Motor neuron (in vitro differentiated cells): ENCODE results near the gene DISC1. TPM values are rescaled to one million over a fixed set of nuclear protein-coding genes. Genes with fewer than 3 reads are reported as not detected.

Source experiments
- ATAC-seq, 8 experiments: fragments of 200-7000 bp; cut with Tn5 transposase; replicated peaks in 6 of 8; 2 replicates each; pipeline ENCODE4 v1.8.0; 2021; ENCODE audit warnings: mild to moderate bottlenecking in 8 of 8, moderate library complexity in 8 of 8
- H3K27ac ChIP-seq, 2 donors: fragments of 250-450 bp; sonication (Bioruptor Pico); 2 replicates each; pipeline ENCODE4 v1.9.0; 2021; ENCODE audit warnings: antibody characterized with exemption in 2 of 2, mild to moderate bottlenecking in 2 of 2, moderate library complexity in 1 of 2
- H3K4me1 ChIP-seq, 2 donors: fragments of 250-450 bp; sonication (Bioruptor Pico); replicated peaks in 1 of 2; 2 replicates each; pipeline ENCODE4 v1.6.1; 2021; ENCODE audit warnings: antibody characterized with exemption in 2 of 2, mild to moderate bottlenecking in 2 of 2, moderate library complexity in 1 of 2
- H3K4me3 ChIP-seq, 5 donors: fragments of 250-450 bp; sonication (Bioruptor Pico); 2 replicates each; pipeline ENCODE4 v1.9.0; 2021; ENCODE audit warnings: antibody characterized with exemption in 5 of 5, mild to moderate bottlenecking in 5 of 5, moderate library complexity in 4 of 5
- WGBS, 10 experiments: fragments of 450-650 bp; shearing (Covaris generic); methylation state at CpG; one replicate each; pipeline ENCODE4 v1.0.0; 2022; 5-methylcytosine and 5-hydroxymethylcytosine counted together
- in situ Hi-C, 9 experiments: fragments of 400-800 bp; cut with MboI; loops; one replicate each; pipeline ENCODE4 v1.15.0; 2021; ENCODE audit warnings: low sequenced_read_pairs in 9 of 9, low pct_unique_long_range_greater_than_20kb in 2 of 9; ENCODE audit not compliant: unreplicated experiment in 9 of 9
- total RNA-seq, 8 experiments: library from RNA; unstranded; fragments of 300-600 nt; gene quantifications; 2 replicates each; pipeline versions ENCODE4 v1.2.3 to v1.2.4, GENCODE V29; 2022

Gene DISC1
- total RNA-seq, 8 experiments from 2014 or later = 1.2 to 13.5 (median 3.7) TPM

- Histone ChIP-seq H3K27ac (no peak overlapping the region), H3K4me3 (no peak overlapping the region), H3K4me1 (peaks cover 3 to 7% of the 10 kb centered on the region in 2 donors)
- in situ Hi-C loops = no loop called here
- ATAC-seq = no peak
- 83 to 100% (median 92%) methylated on average over 1 of the region's 1 CpG; no CpG with 5 or more reads in 3 of the 10 experiments for WGBS, 10 experiments
Observed at GRCh38 chr1:232034556-232034955, 408.0 kb downstream of the DISC1 start.

GRCh38 chr1:232036181-232036933 lies 409.8 kb downstream of the DISC1 start:
- Histone ChIP-seq H3K4me3 (no peak overlapping the region), H3K4me1 (peaks cover 0 to 7% of the 10 kb centered on the region in 2 donors), H3K27ac (no peak overlapping the region)
- ATAC-seq = peak in 3 of 8 experiments; percentile 67 to 87 (median 76)
- WGBS, 10 experiments = 47 to 90% (median 73%) methylated on average over 2 to 14 of the region's 15 CpGs
- in situ Hi-C loops = no loop called here

GRCh38 chr1:232037774-232038388 lies 411.3 kb downstream of the DISC1 start:
- no peak for ATAC-seq
- WGBS, 10 experiments = 86 to 100% (median 100%) methylated on average over 1 of the region's 1 CpG; no CpG with 5 or more reads in 3 of the 10 experiments
- no peak overlapping the region for H3K4me3 ChIP-seq
- no peak overlapping the region for H3K27ac ChIP-seq
- in situ Hi-C loops = no loop called here
- H3K4me1 ChIP-seq = peaks cover 0 to 7% of the 10 kb centered on the region in 2 donors

- Histone ChIP-seq H3K27ac (no peak overlapping the region), H3K4me3 (no peak overlapping the region), H3K4me1 (peaks cover 0 to 14% of the 10 kb centered on the region in 2 donors)
- WGBS, 10 experiments = 17 to 92% (median 75%) methylated on average over 2 to 8 of the region's 8 CpGs
- peak in 2 of 8 experiments; percentile 18 to 70 for ATAC-seq
- in situ Hi-C loops = no loop called here
Observed at GRCh38 chr1:232038706-232039677, 412.4 kb downstream of the DISC1 start.

GRCh38 chr1:232040260-232040659 lies 413.7 kb downstream of the DISC1 start:
- peaks cover 8 to 19% of the 10 kb centered on the region in 2 donors for H3K4me1 ChIP-seq
- no peak overlapping the region for H3K4me3 ChIP-seq
- WGBS, 10 experiments = 80 to 100% (median 98%) methylated on average over 1 to 3 of the region's 3 CpGs; no CpG with 5 or more reads in 4 of the 10 experiments
- no peak overlapping the region for H3K27ac ChIP-seq
- no peak for ATAC-seq
- in situ Hi-C loops = no loop called here

GRCh38 chr1:232044728-232045127 lies 418.1 kb downstream of the DISC1 start:
- no peak for ATAC-seq
- 68 to 100% (median 88%) methylated on average over 1 to 3 of the region's 3 CpGs; no CpG with 5 or more reads in 2 of the 10 experiments for WGBS, 10 experiments
- Histone ChIP-seq H3K27ac (no peak overlapping the region), H3K4me1 (peaks cover 23 to 42% of the 10 kb centered on the region in 2 donors), H3K4me3 (no peak overlapping the region)
- in situ Hi-C loops = no loop called here

- no peak overlapping the region for H3K4me3 ChIP-seq
- in situ Hi-C loops = no loop called here
- 35 to 75% (median 55%) methylated on average over 4 to 8 of the region's 8 CpGs for WGBS, 10 experiments
- peak in 5 of 8 experiments; percentile 20 to 61 (median 54) for ATAC-seq
- peaks cover 23 to 42% of the 10 kb centered on the region in 2 donors for H3K4me1 ChIP-seq
- H3K27ac ChIP-seq = peak overlapping the region in 1 of 2 donors; percentile 5
Observed at GRCh38 chr1:232045139-232045994, 418.8 kb downstream of the DISC1 start.

- in situ Hi-C loops = no loop called here
- no peak overlapping the region for H3K4me3 ChIP-seq
- H3K4me1 ChIP-seq = peaks cover 23 to 42% of the 10 kb centered on the region in 2 donors
- H3K27ac ChIP-seq = no peak overlapping the region
- WGBS, 10 experiments = 68 to 93% (median 82%) methylated on average over 2 to 3 of the region's 3 CpGs; no CpG with 5 or more reads in 2 of the 10 experiments
- ATAC-seq = peak in 5 of 8 experiments; percentile 80 to 91 (median 84)
Observed at GRCh38 chr1:232046451-232047306, 420.1 kb downstream of the DISC1 start.

- WGBS, 10 experiments = 10 to 100% (median 91%) methylated on average over 1 to 2 of the region's 2 CpGs; no CpG with 5 or more reads in 2 of the 10 experiments
- in situ Hi-C loops = no loop called here
- H3K4me1 ChIP-seq = peaks cover 23 to 42% of the 10 kb centered on the region in 2 donors
- H3K27ac ChIP-seq = no peak overlapping the region
- ATAC-seq = no peak
- no peak overlapping the region for H3K4me3 ChIP-seq
Observed at GRCh38 chr1:232047473-232047872, 420.9 kb downstream of the DISC1 start.

GRCh38 chr1:232048481-232048880 lies 421.9 kb downstream of the DISC1 start:
- Histone ChIP-seq H3K27ac (no peak overlapping the region), H3K4me1 (peaks cover 23 to 38% of the 10 kb centered on the region in 2 donors), H3K4me3 (no peak overlapping the region)
- in situ Hi-C loops = no loop called here
- WGBS, 10 experiments = 26 to 96% (median 86%) methylated on average over 5 to 7 of the region's 7 CpGs
- no peak for ATAC-seq

GRCh38 chr1:232049335-232049734 lies 422.7 kb downstream of the DISC1 start:
- Histone ChIP-seq H3K4me3 (no peak overlapping the region), H3K27ac (no peak overlapping the region), H3K4me1 (peaks cover 23 to 31% of the 10 kb centered on the region in 2 donors)
- in situ Hi-C loops = no loop called here
- no peak for ATAC-seq
- WGBS, 10 experiments = 25 to 100% (median 86%) methylated on average over 1 to 4 of the region's 4 CpGs; no CpG with 5 or more reads in 2 of the 10 experiments
